ENCODE data around the gene RELB. TPM values are rescaled to one million over a fixed set of nuclear protein-coding genes. Genes with fewer than 3 reads are reported as not detected.
A peak's percentile ranks its signal among the peaks of the same experiment; 100 is the strongest.
"Not testable (repeated sequence)": the region's sequence is repeated elsewhere in the genome, so short reads cannot be mapped to it uniquely, and the experiment has no call there.

The RELB gene, protein sequence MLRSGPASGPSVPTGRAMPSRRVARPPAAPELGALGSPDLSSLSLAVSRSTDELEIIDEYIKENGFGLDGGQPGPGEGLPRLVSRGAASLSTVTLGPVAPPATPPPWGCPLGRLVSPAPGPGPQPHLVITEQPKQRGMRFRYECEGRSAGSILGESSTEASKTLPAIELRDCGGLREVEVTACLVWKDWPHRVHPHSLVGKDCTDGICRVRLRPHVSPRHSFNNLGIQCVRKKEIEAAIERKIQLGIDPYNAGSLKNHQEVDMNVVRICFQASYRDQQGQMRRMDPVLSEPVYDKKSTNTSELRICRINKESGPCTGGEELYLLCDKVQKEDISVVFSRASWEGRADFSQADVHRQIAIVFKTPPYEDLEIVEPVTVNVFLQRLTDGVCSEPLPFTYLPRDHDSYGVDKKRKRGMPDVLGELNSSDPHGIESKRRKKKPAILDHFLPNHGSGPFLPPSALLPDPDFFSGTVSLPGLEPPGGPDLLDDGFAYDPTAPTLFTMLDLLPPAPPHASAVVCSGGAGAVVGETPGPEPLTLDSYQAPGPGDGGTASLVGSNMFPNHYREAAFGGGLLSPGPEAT
- polyA plus RNA-seq (ENCODE audit: insufficient read length in 3 of 3), result 1 to 10 TPM; 6.3 to 7.8 (median 7.6) TPM
- long read RNA-seq, donor 1, result 0 reads
- long read RNA-seq, donor 2, partial matches to known transcripts, result 0 of 1 reads
- long read RNA-seq, donor 2, other reads (novel, unspliced or antisense), result 0 of 1 reads
- long read RNA-seq, donor 3, partial matches to known transcripts, result 0 of 1 reads
- long read RNA-seq, donor 3, other reads (novel, unspliced or antisense), result 0 of 1 reads
- long read RNA-seq, donor 4, result 0 reads
- long read RNA-seq, donor 5, partial matches to known transcripts, result 0 of 1 reads
- long read RNA-seq, donor 5, other reads (novel, unspliced or antisense), result 0 of 1 reads
- long read RNA-seq, donor 6, partial matches to known transcripts, result 0 of 1 reads
- long read RNA-seq, donor 6, other reads (novel, unspliced or antisense), result 0 of 1 reads
- long read RNA-seq, donor 7, partial matches to known transcripts, result 0 of 6 reads
- long read RNA-seq, donor 7, other reads (novel, unspliced or antisense), result 5 of 6 reads
- long read RNA-seq, donor 8, result 0 reads
- long read RNA-seq, donor 9, partial matches to known transcripts, result 0 of 7 reads
- long read RNA-seq, donor 9, other reads (novel, unspliced or antisense), result 6 of 7 reads
- long read RNA-seq, donor 10, partial matches to known transcripts, result 0 of 1 reads
- long read RNA-seq, donor 10, other reads (novel, unspliced or antisense), result 0 of 1 reads
- long read RNA-seq, donor 11, partial matches to known transcripts, result 0 of 1 reads
- long read RNA-seq, donor 11, other reads (novel, unspliced or antisense), result 0 of 1 reads
- long read RNA-seq, donor 12, result 0 reads
- long read RNA-seq, donor 13, result 0 reads
- long read RNA-seq, donor 14, result 0 reads
- long read RNA-seq, donor 15, partial matches to known transcripts, result 0 of 2 reads
- long read RNA-seq, donor 15, other reads (novel, unspliced or antisense), result 0 of 2 reads
- long read RNA-seq, donor 16, partial matches to known transcripts, result 0 of 1 reads
- long read RNA-seq, donor 16, other reads (novel, unspliced or antisense), result 0 of 1 reads

DNA sequence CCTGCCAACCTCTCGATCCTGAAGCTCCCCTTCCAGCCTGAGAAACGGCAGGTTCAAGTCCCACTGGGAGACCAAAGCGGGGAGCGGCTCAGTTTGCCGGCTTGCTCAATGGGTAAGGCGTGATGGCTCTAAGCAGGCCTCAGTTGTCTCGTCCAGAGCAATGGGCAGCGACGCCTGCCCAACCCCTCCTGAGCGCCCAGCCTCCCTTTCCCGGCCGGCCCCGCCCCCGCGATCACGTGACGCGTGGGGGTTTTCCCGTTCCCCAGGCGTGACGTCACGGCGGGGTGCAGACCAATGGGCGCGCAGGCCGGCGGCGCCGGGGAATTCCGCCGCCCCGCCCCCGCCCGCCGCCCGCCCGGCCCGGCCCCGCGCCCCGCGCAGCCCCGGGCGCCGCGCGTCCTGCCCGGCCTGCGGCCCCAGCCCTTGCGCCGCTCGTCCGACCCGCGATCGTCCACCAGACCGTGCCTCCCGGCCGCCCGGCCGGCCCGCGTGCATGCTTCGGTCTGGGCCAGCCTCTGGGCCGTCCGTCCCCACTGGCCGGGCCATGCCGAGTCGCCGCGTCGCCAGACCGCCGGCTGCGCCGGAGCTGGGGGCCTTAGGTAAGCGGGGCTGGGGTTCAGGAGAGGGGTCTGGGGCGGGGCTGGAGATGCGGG lies at the start of gene RELB:
Gene RELB (plus strand): TSS at position 378 of the 653 bp plus-strand sequence. CDS start 116 bp downstream, at position 494.
- peak; percentile 92 for DNase-seq

DNA sequence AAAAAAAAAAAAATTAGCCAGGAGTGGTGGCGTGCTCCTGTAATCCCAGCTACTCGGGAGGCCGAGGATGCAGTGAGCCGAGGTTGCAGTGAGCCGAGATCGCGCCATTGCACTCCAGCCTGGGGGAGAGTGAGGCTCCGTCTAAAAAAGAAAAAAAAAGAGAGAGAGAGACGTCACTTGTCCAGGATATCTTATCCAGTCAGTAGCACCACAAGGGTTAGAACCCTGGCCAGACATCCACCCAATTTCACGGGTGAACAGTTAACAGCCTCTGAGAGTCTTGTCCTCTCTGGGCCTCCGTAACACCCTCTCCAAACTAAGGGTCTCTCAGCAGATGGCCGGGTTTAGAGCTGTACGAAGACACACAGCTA lies 47.0 kb upstream of the RELB start:
- no peak for DNase-seq

DNA sequence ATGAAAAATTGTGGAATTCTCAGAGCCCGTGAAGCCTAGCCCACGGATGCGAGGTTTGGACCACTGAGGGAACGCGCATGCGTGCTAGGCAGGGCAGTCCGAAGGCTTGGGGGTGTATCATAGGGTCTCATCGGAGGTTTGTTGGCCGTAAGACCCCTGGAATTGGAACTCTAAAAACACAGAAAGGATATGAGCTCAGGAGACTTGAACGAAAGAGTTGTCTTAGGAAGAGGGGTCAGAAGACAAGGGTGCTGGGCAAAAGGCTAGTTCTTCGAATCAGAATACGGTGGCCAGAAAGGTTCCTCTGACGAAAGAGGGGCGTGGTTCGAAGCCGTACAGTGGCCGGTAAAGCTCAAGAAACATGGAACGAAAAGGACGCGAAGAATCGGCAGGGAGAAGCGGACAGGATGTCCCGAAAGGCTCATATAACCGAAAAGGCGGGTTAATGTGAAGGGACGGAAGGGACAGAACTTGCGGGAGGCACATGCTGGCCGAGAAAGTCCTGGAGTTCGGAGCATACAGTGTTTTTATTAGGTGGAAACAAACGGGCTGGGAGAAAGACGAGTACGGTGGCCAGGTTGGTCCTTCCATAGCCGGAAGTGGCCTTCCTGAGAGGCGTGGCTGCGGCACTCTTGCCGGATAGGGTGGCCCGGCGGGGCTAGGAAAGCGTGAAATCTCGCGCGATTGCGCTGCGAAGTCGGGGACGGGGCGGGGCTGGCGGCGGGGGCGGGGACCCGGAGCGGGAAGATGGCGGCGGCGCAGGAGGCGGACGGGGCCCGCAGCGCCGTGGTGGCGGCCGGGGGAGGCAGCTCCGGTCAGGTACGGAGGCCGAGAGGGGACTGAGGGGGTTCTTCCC lies 46.4 kb upstream of the RELB start, which contains the start of gene CLPTM1:
Gene CLPTM1 (plus strand): TSS at position 732 of the 856 bp plus-strand sequence. CDS start 16 bp downstream, at position 748.
- DNase-seq, result peak; percentile 96

DNA sequence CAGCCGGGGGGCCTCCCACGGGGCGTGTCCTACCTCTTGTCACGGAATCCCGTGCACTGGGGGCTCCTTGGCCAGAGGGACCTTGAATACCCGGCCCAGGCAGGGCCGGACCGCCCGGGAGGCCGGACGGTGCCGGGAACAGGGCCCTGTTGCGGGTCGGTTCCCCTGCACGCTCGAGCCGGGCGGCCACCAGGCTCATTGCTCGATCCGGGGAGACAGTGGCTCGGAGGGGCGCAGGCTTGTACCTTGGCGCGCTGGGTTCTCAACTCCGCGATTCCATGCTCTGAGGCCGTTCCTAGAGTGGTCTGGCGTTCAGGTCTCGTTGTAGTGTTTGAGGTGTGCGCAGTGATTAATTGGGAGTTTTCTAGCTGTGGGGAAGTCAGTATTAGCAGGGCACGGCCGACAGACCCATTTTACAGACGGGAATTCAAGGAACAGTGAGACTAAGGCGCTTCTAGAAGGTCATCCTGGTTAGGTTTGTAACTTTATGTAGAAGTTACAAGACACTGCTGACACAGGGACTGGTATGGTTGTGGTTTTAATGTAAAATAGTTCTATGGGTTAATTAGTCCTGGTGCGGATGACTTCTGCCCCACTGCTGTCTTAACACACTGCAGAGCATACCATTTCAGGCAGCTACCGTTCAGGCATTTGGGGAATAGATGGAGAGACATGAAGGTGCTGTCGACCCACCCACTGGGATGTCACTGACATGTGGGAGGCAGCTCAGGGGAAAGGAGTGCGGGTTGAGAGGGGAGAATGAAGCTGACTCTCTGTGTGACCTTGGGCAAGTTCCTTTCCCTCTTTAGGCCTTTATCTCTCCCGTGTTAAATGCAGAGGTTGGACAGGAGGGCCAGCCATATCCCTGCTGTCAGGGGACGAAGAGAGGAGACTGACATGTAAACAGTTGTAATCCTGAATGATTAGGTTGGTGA lies 45.5 kb upstream of the RELB start:
- no peak for DNase-seq

DNA sequence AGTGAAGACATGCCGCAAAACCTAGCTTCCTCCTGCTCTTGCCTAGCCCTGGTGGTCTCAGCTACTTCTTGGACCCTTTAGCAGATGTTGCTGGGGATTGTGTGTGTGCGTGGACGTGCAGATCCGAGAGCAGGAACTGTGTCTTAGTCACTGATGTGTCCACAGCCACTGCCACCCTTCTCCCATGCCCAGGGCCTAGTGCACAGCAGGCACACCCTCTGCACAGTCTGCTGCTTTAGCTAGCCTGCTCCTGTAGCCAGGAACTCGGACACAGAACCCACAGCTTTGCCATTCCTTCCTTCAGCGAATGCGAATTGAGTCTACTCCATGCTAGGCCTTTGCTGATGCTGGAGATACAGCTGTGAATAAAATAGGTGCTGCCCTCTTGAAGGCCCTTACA lies 43.7 kb upstream of the RELB start:
- no peak for DNase-seq

DNA sequence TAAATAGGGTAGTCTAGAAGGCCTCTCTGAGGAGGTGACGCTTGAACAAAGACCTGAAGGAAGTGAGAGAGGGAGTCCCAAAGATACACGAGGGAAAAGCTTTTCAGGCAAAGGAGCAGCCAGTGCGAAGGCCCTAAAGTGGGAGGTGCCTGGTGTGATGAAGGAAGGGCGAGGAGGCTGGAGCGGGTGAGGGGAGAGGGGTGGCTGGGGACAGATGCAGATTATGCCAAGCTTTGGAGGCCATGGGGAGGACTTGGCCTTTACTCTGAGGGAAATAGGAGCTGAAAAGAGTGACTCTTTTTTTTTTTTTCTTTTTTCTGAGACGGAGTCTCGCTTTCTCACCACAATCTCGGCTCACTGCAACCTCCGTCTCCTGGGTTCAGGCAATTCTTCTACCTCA lies 43.2 kb upstream of the RELB start:
- DNase-seq, result no peak

DNA sequence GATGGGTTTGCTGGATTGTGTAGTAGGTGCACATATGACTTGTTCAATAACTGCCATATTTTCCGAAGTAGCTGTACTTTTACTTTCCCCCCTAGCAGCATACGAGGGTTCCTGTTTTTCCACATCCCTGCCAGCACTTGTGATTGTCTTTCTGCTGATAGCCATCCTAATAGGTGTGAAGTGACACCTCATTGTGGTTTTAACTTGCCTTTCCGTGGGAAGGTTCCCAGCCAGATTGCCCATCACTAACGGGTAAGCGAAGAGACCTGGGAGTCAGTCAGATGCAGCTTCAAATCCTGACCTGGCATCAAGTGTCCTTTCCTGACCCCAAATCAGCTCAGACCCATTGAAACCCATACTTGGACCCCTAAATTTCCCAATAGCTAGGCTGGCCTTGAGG lies 41.6 kb upstream of the RELB start:
- no peak for DNase-seq

DNA sequence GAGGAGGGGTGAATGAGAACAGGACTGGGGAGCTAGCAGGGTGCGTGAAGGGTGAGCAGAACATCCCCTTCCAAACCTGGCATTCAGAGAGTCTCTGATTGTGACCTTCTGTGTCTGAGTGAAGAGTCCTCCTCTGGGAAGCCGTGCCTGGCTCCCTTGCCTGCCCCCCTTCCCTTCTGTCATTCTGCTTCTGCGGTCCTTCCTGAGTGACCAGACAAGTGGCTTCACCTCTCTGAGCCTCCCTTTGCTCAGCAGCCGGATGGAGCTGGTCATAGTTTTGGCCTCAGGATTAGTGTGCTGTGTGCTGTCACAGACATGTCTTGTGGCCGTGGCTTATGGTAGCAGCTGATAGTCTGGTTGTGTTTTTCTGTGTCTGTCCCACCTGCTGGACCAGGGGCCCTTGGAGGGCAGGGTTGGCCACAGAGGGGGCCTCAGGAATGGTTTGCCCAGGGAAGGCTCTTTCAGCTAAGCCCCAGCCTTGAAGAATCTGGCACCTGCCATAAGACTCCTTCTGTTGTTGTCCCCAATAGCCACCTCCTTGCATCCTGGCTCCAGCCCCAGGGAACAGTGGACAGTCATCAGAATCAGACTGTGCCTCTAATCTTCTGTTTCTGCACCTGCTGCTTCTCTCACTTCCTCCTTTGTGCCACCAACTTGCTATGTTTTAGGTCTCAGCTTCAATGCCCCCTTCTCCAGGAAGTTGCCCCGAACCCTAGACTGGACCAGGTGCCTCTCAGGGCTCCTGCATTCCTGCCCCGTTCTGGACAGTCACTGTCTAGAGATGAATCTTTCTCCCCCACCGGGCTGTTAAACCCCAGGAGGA lies 40.1 kb upstream of the RELB start:
- DNase-seq, result no peak

DNA sequence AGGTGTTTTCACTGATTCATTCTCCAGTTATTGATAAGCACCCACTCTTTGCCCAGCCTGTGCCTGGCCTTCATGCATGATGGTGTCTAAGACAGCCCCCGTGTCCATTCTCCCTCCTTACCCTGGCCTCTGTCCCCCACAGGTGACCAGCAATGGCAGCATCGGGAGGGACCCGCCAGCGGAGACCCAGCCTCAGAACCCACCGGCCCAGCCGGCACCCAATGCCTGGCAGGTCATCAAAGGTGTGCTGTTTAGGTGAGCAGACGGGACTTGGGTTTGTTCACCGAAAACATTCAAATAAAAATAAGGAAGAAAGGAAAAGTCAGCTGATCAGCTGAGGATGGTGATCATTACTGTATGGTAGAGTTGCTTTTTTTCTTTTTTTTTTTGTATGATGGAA lies 39.4 kb upstream of the RELB start:
- DNase-seq, result no peak

DNA sequence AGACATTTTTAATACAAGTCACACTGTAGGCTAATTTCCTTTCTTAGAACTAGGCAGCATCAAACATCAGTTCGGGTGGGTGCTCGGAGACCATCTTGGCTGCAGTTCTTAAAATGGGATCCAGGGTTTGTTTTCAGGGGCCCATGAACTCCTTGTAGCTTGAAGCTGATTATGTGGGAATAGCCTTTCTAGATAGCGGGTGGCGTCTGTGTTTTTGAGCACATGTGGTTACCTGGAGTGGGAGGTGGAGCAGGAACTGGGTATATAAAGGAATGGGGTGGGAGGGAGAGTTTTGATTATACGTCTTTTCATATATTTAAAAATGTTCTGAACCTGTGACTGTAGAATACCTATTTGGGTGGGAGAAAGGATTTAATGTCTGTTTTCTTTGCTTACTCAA lies 33.1 kb upstream of the RELB start:
- no peak for DNase-seq

DNA sequence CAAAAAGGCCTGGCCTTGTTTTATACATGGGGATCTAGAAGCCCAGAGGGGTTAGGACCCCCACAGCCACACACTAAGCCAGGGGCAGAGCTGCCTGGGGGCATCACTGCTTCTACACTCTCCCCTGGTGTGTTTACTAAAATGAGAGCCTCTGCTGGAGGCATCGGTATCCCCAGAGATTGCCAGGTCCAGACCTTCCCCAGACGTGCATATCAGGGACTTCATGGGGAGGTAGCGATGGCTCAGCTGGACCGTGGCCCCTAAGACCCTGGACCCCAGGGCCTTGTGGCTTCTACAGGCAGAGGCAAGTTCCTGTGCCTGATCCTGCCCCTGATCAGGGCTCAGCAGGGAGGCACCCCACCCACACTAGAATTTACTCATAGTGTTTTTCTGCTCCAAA lies 32.6 kb upstream of the RELB start:
- DNase-seq, result no peak

DNA sequence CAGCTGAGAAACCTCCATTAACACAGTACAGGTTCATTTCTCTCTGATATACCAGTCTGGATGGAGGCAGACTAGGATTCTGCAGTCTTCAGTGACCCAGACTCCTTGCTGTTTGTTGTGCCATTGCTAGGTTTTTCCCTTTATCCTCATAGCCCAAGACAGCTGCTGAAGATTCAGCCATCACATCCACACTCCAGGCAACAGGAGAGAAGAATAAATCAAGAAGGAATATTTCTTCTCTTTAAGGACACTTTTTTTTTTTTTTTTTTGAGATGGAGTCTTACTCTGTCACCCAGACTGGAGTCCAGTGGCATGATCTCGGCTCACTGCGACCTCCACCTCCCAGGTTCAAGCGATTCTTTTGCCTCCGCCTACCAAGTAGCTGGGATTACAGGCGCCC lies 31.8 kb upstream of the RELB start:
- DNase-seq, result no peak

DNA sequence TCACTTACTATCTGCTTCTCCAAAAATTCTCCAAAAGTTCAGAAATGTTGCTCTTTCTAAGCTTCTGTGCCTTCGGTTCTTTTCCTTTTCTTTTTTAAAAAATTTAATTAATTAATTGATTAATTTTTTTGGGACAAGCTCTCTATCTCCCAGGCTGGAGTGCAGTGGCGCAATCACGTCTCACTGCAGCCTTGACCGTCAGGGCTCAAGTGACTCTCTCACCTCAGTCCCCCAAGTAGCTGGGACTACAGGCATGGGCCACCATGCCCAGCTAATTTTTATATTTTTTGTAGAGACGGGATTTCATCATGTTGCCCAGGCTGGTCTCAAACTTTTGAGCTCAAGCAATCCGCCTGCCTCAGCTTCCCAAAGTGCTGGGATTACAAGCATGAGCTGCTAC lies 29.8 kb upstream of the RELB start:
- not testable (repeated sequence) for DNase-seq

DNA sequence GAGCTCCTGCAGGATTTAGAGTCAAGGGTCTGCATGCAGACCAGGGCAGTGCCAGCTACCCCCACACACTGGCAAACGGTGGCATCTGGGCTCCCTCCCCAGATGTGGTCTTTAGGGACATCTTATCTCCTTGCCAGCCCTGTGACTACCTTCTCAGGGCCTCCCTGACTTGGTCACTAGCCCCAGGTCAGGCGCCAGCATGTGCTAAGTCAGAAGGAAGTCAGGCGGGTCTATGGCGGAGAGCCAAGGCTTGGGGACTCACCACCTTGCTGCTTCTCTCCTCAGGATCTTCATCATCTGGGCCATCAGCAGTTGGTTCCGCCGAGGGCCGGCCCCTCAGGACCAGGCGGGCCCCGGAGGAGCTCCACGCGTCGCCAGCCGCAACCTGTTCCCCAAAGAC lies 28.5 kb upstream of the RELB start:
- DNase-seq, result no peak

DNA sequence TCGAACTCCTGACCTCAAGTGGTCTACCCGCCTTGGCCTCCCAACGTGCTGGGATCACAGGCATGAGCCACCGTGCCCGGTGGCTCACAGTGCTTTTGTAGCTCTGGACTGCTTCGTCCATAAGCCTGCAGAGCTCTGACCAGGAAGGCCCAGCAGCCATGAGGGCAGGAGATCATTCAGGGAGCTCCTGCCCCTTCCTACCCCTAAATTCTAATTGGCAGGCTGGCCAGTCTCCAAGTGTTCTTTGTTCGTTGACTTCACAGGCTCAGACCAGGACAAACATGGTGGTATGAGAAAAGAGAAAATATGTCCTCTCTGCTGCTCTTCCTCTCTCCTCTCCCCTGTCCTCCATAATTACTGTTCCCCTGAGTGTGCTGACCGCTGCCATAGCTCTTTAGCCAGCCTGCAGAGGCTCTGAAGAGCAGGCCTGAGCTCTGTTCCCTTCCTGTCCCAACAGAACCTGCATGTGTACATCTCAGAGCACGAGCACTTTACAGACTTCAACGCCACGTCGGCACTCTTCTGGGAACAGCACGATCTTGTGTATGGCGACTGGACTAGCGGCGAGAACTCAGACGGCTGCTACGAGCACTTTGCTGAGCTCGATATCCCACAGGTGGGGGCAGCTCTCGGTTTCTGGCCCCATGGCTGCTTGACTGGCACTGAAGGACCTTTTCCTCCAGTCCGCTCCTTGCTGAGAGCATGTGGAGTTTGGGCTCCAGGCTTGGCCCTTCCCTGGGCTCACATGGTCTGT lies 27.1 kb upstream of the RELB start:
- DNase-seq, result no peak

DNA sequence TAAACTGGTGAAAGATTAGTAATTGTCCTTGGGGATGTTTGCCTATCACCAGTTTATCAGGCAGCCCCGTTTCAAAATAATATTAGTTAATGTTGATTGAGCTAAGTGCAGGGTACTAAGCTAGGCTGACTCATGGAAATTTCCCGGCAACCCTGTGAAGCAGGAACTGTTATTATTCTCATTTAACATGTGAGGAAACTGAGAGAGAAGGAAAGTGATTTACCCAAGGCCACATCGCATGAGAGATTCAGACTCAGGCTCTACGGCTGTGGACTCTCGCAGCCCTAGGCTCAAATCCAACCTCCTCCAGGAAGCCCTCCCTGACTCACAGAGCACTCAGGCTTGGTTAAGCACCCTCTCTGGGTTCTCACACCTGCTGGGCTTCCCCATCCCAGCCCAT lies 26.4 kb upstream of the RELB start:
- DNase-seq, result no peak

DNA sequence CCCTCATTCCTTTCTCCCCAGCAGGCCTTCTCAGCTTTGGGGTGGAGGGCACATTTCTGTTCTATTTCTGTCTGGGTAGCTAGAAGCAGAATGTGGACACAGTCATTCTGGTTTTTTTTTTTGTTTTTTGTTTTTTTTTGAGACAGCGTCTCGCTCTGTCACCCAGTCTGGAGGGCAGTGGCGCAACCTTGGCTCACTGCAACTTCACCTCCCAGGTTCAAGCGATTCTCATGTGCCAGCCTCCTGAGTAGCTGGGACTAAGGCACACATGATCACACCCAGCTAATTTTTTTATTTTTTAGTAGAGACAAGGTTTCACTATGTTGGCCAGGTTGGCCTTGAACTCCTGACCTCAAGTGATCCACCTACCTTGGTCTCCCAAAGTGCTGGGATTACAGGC lies 25.8 kb upstream of the RELB start:
- DNase-seq, result no peak
